Nephron progenitor cell (in vitro differentiated cells): ENCODE data around the gene SRGAP3.

Source experiments
- DNase-seq: peaks from one replicate; pipeline ENCODE4 v3.0.0; 2021
- H3K27ac Mint-ChIP-seq: 2 replicates; pipeline ENCODE4 v1.8.0; 2021; ENCODE audit warnings: mild to moderate bottlenecking, moderate library complexity, mixed read lengths
- H3K27me3 Mint-ChIP-seq: 2 replicates; pipeline ENCODE4 v1.8.0; 2021; ENCODE audit warnings: mild to moderate bottlenecking, low read depth, mixed read lengths; ENCODE audit not compliant: poor library complexity
- H3K36me3 Mint-ChIP-seq: 2 replicates; pipeline ENCODE4 v1.8.0; 2021; ENCODE audit warnings: low read depth, mixed read lengths
- H3K4me1 Mint-ChIP-seq: 2 replicates; pipeline ENCODE4 v1.8.0; 2021; ENCODE audit warnings: mixed read lengths
- H3K4me3 Mint-ChIP-seq: 2 replicates; pipeline ENCODE4 v1.8.0; 2021; ENCODE audit warnings: mild to moderate bottlenecking, moderate library complexity, mixed read lengths
- H3K9me3 Mint-ChIP-seq: 2 replicates; pipeline ENCODE4 v1.8.0; 2021; ENCODE audit warnings: mild to moderate bottlenecking, moderate library complexity, mixed read lengths
- CTCF ChIP-seq: fragments of 200-600 bp; sonication (generic); IDR thresholded peaks from 2 replicates; pipeline ENCODE4 v1.5.0; 2021; ENCODE audit warnings: antibody characterized with exemption

Gene SRGAP3

GRCh38 chr3:8987226-8987625 lies 262.2 kb downstream of the SRGAP3 start:
- no peak for TF ChIP-seq CTCF
- no peaks in the 10 kb centered on the region for H3K9me3 Mint-ChIP-seq
- H3K4me3 Mint-ChIP-seq = no peak overlapping the region
- H3K4me1 Mint-ChIP-seq = peaks cover 39% of the 10 kb centered on the region
- peaks cover 16% of the 10 kb centered on the region for H3K36me3 Mint-ChIP-seq
- peaks cover 13% of the 10 kb centered on the region for H3K27me3 Mint-ChIP-seq
- DNase-seq = no peak
- H3K27ac Mint-ChIP-seq = no peak overlapping the region

DNA sequence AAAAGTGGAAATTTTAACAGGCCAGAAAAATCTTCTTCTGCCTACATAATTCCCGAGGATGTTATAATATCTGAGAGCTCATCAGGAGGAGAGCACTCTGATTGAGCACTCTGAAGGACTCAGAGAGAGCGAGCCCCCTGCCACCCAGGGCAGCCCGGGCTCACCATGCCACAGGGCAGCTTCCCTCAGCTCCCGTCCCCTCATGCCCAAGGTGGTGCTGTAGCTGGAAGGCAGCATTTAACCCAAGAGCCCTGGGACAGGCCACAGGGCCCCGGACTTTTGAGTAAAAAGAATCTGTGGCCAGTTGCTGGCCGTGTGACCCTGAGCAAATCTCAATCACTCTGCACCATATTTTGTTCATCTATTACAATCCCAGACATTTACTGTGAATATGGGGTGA lies 262.7 kb downstream of the SRGAP3 start:
- Mint-ChIP-seq H3K4me1 (peaks cover 43% of the 10 kb centered on the region), H3K27me3 (peaks cover 14% of the 10 kb centered on the region), H3K27ac (no peak overlapping the region), H3K36me3 (peaks cover 14% of the 10 kb centered on the region), H3K9me3 (no peaks in the 10 kb centered on the region), H3K4me3 (no peak overlapping the region)
- no peak for DNase-seq
- no peak for TF ChIP-seq CTCF

- DNase-seq = no peak
- Mint-ChIP-seq H3K27ac (no peak overlapping the region), H3K4me3 (no peak overlapping the region), H3K36me3 (peaks cover 11% of the 10 kb centered on the region), H3K9me3 (no peaks in the 10 kb centered on the region), H3K27me3 (peaks cover 15% of the 10 kb centered on the region), H3K4me1 (peaks cover 52% of the 10 kb centered on the region)
- no peak for TF ChIP-seq CTCF
Observed at GRCh38 chr3:8985876-8986275, 263.6 kb downstream of the SRGAP3 start.

DNA sequence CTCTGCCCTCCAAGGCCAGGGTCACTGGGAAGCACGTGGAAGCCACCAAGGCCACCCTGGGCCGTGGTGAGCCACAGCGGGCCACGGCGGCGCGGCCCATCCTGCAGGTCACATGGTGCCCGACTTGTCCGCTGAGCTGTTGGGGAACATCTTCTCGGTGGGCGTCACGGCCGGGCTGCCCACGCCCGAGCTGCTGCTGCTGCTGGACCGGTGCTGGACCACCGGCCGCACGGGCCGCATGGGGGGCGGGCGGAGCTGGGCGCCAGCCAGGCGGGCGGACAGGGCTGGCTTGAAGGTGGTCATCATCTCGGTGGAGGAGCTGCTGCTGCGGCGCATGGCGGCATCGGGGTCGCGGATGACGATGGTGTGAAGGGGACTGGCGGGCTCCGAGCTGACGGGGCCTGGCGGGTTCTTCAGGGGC lies 264.0 kb downstream of the SRGAP3 start:
- no peak overlapping the region for H3K27ac Mint-ChIP-seq
- H3K4me1 Mint-ChIP-seq = peaks cover 57% of the 10 kb centered on the region
- H3K36me3 Mint-ChIP-seq = peaks cover 7% of the 10 kb centered on the region
- H3K27me3 Mint-ChIP-seq = peaks cover 15% of the 10 kb centered on the region
- no peak for DNase-seq
- TF ChIP-seq CTCF = no peak
- H3K4me3 Mint-ChIP-seq = no peak overlapping the region
- peaks cover 4% of the 10 kb centered on the region for H3K9me3 Mint-ChIP-seq

DNA sequence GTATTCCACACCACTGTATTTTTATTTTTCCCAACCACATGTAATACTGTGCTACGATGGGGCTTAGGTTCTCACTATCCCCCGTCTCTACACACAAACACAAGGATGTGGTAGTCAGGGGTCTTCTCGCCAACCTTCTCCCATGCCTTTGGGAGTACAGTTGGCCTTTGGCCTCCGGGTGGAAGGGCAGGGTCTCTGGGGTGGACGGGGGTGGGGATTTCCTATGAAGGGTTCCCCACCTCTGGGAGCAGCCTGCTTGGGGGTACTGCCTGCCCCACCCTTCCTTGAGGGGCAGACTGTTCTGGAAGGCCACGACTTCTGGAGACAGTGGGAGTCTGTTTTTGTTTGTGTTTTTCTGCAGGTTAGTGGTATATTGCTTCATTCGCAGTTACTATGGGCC lies 264.9 kb downstream of the SRGAP3 start:
- H3K27ac Mint-ChIP-seq = no peak overlapping the region
- no peaks in the 10 kb centered on the region for H3K36me3 Mint-ChIP-seq
- H3K4me3 Mint-ChIP-seq = no peak overlapping the region
- TF ChIP-seq CTCF = no peak
- peaks cover 12% of the 10 kb centered on the region for H3K9me3 Mint-ChIP-seq
- peaks cover 15% of the 10 kb centered on the region for H3K27me3 Mint-ChIP-seq
- DNase-seq = no peak
- H3K4me1 Mint-ChIP-seq = peaks cover 60% of the 10 kb centered on the region

DNA sequence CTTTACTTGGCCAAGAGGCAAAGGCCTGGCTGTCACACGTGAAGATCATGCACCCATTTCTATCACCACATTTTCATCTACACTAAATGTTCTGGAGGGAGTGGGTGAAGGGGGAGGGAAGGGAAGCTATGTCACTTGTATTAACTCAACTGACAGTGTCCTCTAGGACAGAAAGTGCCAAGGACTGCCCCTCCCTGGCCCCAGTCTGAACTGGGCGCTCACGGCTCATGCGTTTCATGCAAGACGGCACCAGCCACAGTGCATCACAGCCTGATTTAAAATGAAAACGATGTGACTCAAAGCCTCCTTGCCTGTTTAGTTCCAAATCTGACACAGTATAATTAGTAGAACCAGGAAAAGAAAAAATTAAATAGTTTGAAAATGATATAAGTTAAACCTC lies 265.4 kb downstream of the SRGAP3 start:
- H3K4me3 Mint-ChIP-seq = no peak overlapping the region
- peak overlapping the region; percentile 79 for H3K27ac Mint-ChIP-seq
- H3K4me1 Mint-ChIP-seq = peaks cover 60% of the 10 kb centered on the region
- H3K9me3 Mint-ChIP-seq = peaks cover 16% of the 10 kb centered on the region
- H3K36me3 Mint-ChIP-seq = no peaks in the 10 kb centered on the region
- no peak for DNase-seq
- no peak for TF ChIP-seq CTCF
- H3K27me3 Mint-ChIP-seq = peaks cover 19% of the 10 kb centered on the region
